Coronary artery (tissue), 2 donors: ENCODE measurements around the gene AIFM2.
"Not testable (repeated sequence)": the region's sequence is repeated elsewhere in the genome, so short reads cannot be mapped to it uniquely, and the experiment has no call there.

Experiments used
- DNase-seq: peaks from one replicate; pipeline ENCODE4 v3.0.0-alpha.2; 2017; ENCODE audit warnings: low spot score
- H3K27ac ChIP-seq, 2 donors: fragments of 200-600 bp; sonication (generic); one replicate each; pipeline ENCODE4 v1.5.1; 2016 to 2019
- H3K4me3 ChIP-seq: fragments of 200-600 bp; sonication (generic); 2 replicates; pipeline ENCODE4 v1.5.1; 2016; ENCODE audit warnings: mild to moderate bottlenecking, moderate library complexity
- TF ChIP-seq, protein P1 (sequence below): fragments of 200-600 bp; sonication (generic); IDR thresholded peaks from one replicate; pipeline ENCODE4 v1.5.1; 2019; ENCODE audit warnings: antibody characterized with exemption

AIFM2 gene

DNA sequence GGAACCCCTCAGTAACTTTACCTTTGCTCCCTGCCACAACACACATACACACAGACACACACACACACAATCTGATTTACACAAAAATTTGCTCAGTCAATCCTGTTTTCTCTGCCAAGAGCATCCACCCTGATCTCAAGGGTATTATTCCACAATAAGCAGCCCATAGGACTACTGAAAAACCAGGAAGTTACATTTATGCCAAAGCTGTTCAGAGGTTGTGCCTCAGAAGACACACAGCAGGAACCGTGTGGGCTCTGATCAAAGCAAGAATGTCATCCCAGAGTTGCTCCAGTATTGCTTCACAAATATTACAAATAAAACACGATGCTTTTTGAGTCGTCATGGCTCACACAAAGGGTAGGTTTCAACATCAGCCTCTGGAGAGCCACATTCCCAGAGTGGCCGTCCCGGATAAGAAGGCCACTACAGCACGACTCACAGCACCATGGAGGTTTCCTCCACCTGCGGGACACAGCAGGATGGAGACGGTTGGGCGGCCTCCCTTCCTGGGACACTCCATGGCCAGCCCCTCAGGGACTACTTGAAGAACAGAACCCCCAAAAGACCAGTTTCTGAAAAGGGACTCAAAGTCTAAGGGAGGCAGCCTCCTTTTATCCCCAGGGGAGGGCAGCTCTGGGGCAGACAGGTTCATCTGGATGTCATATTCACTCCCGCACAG, 1.6 kb downstream of the AIFM2 start:
- Histone ChIP-seq H3K4me3 (peak overlapping the region; percentile 81), H3K27ac (peak overlapping the region; percentile 27 to 85)
- peak; percentile 73 for DNase-seq
- TF ChIP-seq, protein P1, sequence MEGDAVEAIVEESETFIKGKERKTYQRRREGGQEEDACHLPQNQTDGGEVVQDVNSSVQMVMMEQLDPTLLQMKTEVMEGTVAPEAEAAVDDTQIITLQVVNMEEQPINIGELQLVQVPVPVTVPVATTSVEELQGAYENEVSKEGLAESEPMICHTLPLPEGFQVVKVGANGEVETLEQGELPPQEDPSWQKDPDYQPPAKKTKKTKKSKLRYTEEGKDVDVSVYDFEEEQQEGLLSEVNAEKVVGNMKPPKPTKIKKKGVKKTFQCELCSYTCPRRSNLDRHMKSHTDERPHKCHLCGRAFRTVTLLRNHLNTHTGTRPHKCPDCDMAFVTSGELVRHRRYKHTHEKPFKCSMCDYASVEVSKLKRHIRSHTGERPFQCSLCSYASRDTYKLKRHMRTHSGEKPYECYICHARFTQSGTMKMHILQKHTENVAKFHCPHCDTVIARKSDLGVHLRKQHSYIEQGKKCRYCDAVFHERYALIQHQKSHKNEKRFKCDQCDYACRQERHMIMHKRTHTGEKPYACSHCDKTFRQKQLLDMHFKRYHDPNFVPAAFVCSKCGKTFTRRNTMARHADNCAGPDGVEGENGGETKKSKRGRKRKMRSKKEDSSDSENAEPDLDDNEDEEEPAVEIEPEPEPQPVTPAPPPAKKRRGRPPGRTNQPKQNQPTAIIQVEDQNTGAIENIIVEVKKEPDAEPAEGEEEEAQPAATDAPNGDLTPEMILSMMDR = no peak

DNA sequence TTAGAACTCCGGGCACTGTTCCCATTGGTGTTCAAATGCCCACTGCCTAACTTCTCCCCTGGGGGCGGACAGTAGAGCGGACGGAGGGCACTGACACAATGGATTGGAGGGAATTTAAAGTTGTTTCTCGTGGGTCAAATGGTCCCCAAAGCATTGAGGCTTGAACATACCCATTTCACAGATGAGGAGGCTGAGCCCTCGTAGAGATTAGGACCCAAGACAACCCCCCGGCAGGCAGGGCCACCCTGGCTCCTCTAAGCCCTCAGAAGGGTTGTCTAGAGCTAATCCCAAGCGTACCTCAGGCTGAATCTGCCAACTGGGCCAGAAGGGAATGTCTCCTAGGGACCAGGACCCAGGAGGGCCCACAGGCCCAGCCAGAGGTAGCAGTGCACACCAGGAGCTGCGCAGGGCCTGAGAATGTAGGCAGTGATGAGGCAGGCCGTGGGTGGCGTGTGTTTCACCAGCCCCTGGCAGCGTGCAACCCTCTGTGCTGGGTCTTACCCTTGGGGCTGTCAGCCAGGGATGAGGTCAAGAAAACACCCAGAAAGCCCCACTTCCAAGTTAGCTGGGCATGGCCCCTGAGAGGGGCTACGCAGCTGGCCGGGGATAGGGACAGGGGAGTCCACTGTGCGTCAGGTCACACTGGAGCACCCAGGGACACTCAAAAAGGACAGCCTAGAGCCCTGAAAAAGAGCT, 5.8 kb downstream of the AIFM2 start:
- DNase-seq = peak; percentile 66
- TF ChIP-seq, protein P1 = no peak
- H3K4me3 ChIP-seq = no peak overlapping the region
- H3K27ac ChIP-seq = no peak overlapping the region

DNA sequence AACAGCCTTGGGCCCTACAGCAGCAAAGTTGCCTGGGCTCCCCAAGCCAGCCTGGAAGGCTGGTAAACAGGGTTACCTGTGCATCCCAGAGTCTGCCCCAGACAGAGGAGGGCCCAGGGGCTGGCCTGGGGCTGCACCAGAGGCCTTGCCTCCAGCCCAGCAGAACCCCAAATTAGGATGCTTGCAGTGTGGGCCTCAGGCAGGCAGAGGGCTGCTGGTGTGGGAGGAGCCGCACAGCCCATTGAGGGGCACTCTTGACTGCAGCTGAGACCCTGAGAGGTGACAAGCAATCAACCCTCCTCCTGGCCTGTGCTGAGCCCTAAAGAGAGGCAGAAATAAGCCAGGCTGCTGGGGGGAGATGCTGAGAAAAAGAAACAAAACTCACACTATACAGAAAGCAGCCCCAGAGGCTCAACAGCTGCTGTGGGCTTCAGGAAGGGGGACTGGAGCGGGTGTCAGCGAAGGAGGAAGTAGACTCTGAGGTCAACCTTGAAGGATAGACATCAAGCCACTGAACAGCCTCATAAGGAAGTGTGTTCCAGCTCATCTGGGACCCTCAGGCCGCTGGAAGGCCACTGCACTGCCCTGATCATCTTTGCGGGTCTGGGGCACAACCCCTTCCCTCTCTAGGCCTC, 6.6 kb downstream of the AIFM2 start:
- no peak overlapping the region for H3K27ac ChIP-seq
- TF ChIP-seq, protein P1 = no peak
- no peak overlapping the region for H3K4me3 ChIP-seq
- DNase-seq = no peak

DNA sequence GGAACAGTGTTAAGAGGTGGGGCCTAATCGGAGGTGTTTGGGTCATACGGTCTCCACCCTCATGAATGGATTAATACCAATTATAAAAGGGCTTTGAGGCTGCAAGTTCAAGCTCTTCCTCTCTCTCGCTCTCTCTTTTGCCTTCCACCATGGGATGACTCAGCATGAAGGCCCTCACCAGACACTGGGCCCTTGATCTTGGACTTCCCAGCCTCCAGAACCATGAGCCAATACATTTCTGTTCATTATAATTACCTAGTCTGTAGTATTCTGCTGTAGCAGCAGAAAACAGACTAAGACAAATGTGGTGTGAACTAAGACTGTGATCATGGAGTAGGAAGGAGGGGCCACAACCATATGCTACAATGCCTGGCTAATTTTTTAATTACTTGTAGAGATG, 7.7 kb downstream of the AIFM2 start:
- H3K4me3 ChIP-seq = no peak overlapping the region
- DNase-seq = no peak
- TF ChIP-seq, protein P1 = no peak
- H3K27ac ChIP-seq = no peak overlapping the region

DNA sequence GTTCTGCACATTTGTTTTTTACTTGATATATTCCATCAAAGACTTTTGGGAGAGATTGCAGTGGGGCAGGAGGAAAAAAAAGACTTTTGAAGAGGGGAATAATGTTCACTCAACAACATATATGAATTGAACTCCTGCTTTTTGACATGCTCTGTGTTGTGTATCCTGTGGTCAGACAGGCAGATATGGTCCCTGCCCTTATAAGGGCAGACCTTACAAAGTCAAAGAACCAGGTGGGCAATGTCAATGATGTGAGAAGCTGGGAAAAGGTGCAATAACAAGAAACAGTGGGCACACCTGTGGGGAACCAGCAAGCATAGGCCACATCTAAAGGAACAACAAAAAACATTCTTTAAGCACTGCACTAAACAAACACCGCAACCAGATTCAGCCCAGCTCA, 8.2 kb downstream of the AIFM2 start:
- Histone ChIP-seq H3K27ac (no peak overlapping the region), H3K4me3 (no peak overlapping the region)
- DNase-seq = no peak
- TF ChIP-seq, protein P1 = no peak

DNA sequence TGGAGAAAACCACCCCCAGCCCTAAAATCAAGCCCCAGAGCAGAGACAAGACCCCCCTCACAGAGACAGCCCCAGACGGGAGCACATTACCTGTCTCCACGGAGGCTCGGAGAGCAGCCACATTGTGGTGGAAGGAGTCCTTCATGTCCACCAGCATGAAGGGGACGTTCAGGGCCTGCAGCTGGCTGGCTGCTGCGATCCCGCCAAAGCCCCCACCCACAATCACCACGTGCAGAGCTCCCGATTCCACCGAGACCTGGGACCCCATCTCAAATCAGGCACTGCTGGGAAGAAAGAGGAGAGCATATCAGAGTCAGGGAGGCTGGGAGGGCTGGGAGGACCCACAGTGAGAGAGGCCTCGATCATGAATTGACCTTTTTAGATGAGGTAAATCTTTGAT, 8.8 kb downstream of the AIFM2 start:
- Histone ChIP-seq H3K4me3 (no peak overlapping the region), H3K27ac (no peak overlapping the region)
- TF ChIP-seq, protein P1 = no peak
- DNase-seq = peak; percentile 60

DNA sequence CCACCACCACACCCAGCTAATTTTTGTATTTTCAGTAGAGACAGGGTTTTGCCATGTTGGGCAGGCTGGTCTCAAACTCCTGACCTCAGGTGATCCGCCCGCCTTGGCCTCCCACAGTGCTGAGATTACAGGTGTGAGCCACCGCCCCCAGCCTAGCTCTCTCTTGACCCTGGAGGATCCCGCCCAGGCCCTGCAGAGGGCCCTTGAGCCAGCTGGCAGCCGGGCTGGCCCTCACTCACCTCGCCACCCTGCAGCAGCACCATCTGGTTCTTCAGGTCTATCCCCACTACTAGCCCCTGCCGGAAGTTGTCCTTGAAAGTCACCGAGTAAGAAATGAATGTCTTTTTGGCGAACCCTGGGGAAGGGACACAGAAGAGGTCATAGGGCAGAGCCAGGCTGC, 9.5 kb downstream of the AIFM2 start:
- peak; percentile 67 for DNase-seq
- H3K27ac ChIP-seq, H3K4me3 ChIP-seq: not testable (repeated sequence)
